Activated CD4-positive, CD25-positive, alpha-beta regulatory T cell treated with anti-CD3 and anti-CD28 coated beads, Interleukin-2, amount 50 U/mL, for 72 hours (primary cell): ENCODE results near the gene PTPRG.

Experiments
- DNase-seq: peaks from one replicate; pipeline ENCODE4 v3.0.0; 2021

Gene PTPRG

DNA sequence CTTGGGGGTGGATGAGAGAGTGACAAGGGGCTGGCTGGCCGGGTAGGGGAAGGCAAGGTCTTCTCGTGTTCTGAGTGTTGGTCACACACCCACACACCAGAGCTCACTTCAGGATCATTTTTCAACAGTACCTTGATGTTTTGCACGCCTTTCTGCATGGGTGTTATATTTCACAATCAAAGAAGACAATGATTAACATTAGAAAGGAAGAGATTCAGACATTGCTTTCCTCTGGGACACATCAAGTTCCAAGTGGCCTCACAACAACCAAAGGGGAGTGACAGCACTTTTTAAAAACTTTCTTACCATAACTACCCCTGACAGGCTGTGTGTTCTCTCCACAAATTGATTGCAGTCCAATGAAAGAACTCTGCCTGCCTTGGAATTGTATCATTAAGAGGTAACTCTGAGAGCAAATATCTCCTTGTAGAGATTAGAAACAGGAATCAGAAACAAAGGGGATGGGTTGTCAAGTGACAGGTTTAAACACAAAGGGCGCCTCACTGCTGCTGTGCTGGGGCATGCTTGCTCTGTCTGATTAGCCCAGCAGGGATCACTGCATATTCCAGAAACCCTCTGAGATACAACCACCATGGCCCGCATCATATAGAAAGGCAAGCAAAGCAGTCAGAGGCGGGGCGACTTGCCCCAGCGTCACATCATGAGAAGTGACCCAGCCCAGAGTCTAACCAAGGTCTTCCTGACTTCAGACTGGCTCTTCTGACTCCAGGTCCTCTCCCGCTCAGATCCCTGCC lies 581.1 kb downstream of the PTPRG start:
- DNase-seq = no peak

DNA sequence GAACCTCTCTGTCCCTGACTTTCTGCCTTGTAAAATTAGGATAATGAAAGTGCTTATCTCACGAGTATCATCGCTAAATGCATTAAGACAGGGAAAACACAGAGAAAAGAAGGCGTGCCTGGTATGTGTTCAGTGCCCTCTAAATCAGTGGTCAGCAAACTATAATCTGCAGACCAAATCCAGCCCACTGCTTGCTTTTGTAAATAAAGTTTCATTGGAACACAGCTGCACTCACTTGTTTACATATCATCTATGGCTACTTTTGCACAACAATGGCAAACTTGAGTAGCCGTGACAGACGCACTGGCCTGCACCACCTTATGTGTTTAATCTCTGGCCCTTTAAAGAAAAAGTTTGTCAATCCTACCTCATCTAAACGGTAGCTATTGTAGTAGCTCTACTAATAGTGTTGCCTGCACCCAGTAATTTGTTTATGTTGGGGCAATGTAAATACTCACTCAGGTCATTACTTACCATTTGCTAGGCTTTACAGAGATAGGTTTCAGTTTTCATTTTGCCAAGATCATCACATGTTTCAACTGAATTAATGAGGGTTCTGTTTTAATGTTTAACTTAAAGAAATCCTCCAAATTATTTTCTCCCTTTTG lies 582.6 kb downstream of the PTPRG start:
- DNase-seq = no peak

DNA sequence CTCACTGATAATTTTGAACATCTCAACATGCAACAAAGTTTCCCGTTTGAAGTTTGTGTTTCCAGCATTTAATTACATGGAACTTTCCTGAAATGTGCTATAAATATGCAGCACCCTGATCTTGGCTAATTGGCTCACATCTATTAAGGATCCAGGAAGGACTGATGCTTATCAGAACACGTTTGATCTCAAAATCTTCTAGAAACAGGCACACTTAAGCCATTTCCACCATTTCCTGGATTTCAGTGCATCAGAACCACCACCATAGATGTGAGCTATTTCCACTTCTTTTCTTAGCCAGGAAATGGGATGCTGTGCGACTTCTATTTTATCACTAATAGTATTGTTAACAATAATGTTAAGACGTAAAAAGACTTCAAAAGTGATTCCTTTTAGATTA lies 583.1 kb downstream of the PTPRG start:
- no peak for DNase-seq

DNA sequence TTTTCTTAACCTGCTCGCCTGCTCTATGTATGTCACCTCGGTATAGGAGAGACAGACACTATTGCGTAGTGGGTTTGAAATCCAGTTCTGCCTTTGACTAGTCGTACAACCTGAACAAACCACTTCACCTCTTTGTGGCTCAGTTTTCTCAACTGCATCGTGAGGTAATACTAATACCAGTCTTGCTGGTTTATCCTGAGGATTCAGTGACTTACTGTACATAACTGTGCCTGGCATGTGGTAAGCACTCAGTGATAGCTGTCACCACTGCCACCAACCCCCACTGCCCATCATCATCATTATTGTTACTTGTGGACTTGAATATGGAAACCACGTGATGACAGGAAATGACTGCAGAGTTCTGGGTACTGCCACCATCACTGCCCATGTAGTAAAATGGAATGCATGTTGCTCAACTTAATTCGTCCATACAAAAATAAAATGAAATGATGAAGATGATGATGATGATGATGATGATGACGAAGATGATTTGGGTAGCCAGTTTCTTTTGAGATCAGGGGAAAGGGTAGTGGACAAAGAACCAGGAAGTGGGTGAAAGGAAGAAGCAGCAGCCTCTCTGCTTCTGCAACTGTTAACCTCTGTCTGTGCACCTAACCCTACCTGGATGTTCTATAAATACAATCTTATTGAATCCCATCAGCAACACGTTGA lies 583.9 kb downstream of the PTPRG start:
- no peak for DNase-seq

DNA sequence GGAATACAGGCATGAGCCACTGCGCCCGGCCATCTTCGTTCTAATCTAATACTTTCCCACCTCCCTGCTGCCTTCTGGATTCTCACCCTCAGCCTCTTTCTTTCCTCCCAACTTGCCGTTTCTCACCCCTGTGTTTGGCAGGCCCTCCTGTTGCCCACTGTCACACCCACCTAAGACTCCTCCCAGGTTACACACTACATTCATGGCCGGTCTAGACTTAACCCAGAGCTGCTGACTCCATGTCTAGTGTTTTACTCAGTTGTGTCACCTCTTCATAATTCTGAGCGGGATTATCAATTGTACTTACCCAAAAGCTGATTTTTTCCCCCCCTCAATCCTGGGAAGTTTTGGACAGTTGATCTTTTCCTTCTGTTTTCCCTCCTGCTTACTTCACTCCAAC lies 588.2 kb downstream of the PTPRG start:
- no peak for DNase-seq

DNA sequence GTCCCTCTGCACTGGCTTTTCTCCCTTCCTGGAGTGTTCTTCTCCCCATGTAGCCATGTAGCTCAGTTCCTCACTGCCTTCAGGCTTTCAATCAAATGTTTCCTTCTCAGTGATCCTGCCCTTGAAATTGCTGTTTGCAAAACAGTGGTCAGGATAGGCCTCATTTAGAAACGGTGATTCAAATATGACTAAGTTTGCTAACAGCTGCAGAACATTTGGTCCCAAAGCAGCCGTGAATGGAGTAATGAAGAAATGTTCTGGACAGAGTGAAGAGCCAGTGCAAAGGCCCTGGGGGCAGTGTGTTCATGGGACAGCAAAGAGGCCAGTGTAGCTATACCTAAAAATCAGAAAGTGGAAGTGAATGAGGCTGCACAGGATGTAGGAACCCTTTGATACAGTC lies 588.6 kb downstream of the PTPRG start:
- DNase-seq = no peak

DNA sequence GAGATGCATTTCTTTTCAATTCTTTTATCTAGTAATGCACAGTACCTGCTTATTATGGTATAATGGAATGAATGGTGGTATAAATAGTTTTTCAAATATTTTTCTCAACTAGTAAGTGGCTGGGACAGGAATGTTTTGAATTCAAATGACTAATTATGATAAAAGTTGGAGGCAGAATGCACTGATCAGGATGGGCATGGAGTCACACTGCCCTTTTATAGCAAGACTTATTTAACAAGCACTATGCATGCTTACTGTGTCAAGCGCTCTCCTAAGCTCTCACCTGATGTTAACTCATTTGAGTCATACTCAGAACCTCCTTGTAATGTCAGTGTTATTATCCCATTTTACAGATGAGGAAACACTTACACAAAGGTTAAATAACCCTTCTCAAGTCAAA lies 590.2 kb downstream of the PTPRG start:
- no peak for DNase-seq

DNA sequence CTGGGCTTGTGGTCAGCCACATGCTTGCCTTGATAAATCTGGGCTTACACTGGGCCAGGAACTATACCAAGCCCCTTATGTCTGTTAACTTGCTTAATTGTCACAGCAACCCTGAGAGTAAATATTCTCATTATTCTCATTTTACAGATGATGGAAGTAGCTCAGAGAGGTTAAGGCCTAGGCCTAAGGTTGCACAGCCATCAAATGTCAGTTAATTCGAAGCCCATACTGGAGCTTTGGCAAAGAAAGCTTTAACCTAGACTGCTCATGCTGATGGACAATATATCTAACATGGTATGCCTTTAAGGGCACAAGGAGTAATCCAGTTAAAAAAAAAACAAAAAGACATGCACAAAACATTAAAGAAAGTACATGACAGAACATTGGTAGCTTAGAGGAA lies 591.9 kb downstream of the PTPRG start:
- no peak for DNase-seq

DNA sequence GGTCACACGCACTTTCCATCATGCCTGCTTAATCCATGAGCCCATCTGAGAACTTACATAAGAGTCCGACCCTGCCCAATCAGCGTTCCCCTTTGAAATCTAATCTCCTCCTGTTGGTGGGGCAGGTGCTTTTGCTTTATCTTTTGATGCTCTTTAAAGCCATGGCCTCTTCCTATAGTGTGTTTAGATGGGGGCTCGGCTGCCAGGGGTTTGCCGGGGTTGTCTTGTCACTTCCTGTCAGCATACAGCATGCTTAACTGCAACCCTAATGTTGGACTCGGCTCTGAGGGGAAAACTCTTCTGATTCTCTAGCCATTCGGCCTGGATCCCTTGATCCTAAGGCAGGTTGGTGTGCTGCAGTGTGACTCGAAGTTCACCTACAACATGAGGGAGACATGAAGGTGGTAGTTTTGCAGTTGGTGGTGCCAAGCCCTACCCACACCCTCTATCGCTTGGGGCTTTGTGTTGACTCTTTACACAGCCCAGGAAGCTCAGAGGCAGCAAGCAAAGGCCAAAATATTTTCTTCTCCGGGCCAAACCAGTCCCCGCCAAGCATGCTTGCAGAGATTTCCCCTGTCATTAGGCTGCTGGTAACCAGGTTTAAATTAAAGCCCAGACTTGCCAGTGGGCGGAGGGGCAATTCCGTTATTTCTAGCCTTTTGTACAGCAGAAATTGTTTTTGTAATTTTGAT lies 593.2 kb downstream of the PTPRG start:
- DNase-seq = no peak

DNA sequence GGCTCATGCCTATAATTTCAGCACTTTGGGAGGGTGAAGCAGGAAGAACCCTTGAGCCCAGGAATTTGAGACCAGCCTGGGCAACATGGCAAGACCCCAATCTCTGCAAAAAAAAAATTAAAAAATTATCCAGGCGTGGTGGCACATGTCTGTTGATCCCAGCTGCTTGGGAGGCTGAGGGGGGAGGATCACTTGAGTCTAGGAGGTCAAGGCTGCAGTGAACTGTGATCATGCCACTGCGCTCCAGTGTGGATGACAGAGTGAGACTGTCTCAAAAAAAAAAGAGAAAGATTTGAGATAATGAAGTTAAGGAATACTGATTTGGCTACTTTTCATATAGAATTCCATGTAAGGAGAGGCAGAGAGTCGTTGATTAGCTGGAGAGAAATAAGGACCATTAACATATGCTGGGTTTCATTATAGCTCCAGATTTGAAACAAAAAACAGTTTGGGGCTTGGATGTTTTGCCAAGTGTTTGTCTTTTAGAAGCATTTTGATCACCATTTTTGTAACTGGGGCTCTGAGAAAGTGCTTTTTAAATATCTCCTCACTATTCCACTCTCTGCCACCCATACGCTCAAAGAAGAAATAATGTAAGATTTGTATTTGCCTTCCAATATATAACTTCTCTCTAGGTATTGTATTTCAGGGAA lies 597.8 kb downstream of the PTPRG start:
- no peak for DNase-seq

DNA sequence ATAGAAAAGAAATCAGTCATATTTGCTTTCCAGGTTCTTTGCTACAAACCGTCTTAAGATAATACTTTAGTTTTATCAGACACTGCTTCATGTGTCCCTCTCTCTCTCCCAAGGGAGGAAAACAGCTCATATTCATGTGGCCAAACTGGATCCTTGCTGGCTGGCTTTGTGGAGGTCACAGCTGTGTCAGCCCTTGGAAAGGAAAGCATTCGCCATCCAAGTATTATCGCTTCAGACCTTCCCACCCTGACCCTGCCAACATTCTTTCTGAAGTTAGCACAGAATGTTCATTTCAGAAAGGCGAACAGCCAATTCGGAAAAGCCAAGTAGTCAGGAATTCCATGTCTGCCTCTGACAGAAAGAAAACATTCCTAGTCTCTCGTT lies 598.3 kb downstream of the PTPRG start:
- DNase-seq = no peak

DNA sequence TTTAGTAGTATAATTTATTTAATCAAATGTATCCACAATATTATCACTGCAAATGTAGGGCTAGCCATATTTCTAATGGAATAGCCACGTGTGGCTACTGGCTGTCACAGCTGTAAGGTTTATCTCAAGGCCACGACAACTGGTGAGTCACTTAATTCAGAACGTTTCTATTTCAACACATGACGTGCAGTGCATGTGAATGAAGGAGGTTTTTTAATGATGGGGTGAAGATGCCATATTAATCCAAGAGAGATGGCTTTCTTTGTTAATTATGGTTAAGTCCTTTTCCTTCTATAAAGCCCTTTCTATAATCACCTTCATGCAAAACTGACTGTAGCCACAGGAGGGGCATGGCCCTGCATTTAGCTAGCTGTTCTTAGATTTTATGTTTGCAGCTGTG lies 600.0 kb downstream of the PTPRG start:
- no peak for DNase-seq

DNA sequence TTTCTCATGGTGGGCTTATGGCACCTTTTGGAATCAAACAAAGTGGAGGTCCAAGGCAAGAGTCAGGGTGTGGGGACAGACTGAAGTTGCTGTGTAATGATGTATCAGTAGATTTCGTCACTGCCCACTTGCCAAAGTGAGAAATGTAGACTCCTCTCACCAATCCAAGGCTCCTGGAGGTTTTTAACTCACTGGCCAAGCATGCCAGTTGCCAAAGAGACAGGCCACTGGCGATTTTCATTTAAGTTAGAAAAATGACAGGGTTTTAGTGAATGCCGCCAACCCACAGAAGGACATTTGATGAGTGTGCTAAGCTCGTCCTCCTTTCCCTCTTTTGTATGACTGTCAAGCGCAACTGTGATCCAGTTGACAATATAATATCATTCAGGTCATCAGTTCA lies 602.8 kb downstream of the PTPRG start:
- DNase-seq = no peak

DNA sequence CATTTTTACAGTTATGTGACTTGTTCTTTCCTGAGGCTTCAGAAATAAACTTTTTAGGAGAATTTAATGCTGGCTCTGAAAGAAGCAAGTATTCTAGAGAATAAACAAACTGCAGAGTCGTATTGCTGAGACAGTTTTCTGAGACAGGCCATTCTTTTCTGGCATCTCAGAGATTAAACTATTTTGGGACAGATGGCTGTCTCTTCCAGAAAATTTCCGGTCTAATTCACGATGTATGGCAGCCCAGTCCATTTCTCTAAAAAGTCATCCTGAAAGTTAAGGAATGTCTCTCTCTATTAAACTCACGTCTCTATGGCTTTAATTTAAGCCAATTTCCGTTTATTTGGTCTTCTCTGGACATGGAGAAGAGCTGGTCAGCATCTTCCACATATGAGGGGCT lies 603.4 kb downstream of the PTPRG start:
- no peak for DNase-seq

DNA sequence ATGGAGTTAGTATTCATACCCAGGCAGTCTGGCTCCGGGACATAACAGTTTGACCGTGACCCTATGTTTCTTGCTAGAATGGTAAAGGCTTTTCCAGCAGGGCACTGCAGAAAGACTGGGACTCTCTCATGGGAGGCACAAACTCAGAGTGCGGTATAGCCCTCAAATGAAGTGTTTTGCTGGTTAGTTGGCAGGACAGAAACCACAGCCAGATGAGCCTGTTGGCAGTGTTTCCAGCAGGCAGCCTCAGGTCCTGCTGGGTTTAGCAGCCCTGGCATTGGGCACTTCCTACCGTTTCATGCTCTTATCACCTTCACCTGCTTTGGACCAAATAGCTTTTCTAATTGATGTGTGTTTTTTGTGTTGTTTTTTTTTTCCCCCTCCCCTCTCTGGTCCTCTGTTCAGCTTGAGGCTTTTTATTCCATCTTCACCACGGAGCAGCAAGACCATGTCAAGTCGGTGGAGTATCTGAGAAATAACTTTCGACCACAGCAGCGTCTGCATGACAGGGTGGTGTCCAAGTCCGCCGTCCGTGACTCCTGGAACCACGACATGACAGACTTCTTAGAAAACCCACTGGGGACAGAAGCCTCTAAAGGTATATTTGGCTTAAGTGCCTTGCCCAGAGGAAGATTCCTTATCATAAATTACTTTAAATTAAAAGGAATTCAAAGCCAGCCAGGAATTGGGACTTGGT lies 606.3 kb downstream of the PTPRG start:
- no peak for DNase-seq

DNA sequence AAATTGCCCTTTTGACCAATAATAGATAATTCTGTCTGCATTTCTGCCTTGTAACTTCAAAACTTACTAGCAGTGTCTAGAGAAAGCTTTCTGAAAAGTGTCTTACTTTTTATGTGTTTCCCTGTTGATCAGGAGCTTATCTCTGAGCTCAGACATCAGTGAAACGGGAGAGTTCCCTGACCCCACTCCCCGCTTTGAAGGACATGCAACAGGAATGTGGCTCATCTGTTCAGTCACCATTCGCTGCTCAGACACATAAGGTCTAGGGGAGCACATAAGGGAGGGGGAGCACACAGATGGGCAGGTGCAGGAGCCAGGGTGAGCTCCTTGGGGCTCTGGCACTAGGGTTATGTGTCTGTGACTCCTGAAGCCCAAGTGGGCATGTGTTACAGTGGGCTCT lies 607.0 kb downstream of the PTPRG start:
- no peak for DNase-seq

DNA sequence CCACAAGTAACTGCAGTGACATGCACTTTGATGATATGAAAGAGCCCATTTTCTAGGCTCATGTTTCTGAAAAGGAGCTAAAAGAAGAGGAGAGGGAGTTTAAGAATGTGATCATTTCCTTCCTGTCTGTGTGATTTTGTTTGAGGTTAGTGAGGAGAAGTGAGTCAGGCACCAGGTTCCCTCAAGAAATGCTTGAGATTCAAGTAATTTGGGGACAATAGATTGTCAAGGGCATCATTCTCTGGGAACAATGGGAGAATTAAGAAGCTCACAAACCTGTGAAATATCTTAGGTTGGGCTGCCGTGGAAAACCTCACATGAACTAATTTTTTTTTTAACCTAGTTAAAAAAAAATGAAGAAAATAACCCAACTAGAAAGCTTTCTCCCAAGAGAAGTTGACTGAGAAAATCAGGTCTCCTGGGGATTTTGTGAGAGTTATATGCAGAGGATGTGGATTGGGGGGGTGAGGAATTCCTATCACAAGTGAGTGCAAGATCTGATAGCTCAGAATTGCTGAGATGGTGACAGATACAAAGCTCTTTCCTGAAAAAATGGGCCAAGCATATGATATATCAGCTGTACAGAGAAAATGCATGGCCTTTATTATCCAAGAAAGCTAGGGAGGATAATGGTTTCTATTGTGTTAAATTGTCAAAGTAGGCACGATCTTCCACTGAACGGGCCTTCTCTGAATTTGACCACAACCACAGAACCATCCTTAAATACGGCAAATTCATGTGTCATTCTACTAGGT lies 608.7 kb downstream of the PTPRG start:
- DNase-seq = no peak

DNA sequence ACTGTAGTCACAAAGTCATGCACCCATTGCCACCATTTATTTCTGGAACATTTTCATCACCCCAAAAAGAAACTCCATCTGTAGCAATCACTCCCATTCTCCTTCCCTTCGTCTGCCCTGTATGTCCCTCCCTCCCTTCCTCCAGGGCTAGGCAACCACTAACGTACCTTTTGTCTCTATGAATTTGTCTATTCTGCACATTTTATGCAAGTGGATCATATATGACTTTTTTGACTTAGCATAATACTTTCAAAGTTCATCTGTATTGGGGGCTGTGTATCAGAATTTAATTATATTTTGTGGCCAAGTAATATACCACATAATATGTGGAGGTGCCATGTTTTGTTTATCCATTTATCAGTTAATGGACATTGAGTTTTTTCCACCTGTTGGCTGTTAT lies 610.4 kb downstream of the PTPRG start:
- DNase-seq = no peak

DNA sequence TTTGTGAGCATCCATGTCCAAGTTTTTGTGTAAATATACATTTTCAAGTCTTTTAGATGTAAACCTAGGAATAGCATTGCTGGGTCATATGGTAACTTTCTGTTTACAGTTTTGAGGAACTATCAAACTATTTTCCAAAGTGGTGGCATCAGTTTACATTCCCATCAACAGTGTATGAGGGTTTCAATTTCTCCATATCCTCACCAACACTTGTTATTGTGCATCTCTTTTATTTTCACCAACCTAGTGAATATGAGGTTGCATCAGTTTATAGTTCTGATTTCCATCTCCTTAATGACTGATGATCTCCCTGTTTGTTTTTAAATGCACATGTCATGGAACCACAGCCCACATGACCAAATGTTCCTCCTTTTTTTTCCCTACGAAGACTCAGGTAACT lies 610.8 kb downstream of the PTPRG start:
- no peak for DNase-seq

DNA sequence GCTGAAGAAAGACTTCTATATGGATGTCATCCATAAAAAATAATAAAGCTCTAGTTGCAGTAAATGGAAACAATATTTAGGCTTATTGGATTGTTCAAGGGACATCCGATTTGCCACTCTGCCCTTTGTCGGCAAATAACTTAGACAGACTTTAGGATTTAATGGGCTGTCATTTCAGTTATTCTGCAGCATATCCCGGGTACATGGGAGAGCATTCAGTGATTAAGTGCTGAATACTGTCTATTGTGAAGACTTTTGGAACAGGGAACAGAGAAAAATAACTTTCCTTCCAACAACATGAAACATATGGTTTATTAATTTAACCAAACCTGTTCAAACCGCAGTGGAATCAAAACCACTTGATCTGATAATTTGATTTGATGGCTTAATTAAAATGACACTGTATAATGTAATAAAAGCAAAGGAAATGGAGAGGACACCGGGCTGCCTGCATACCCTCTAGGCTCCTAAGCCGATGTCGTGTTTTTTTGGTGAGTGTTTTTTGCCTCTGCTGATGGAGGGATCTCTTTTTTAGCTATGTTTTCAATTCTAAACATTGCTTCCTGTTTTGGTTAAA lies 612.7 kb downstream of the PTPRG start:
- DNase-seq = no peak

DNA sequence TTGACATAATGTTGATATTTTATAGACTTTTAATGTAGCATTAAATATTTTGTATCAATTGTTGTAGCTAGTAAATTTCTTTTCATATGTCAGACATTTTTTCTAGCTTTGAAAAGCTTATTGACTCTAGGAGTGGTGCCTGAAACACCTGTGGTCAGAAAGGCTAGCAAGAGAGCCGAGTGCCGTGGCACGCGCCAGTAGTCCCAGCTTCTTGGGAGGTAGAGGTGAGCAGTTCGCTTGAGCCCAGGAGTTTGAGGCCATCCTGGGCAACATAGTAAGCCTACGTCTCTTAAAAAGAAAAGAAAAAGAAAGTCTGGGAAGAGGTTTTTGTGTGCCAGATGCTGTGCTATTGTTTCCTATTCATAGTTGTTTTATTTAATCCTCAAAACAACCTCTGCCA lies 613.8 kb downstream of the PTPRG start:
- no peak for DNase-seq

DNA sequence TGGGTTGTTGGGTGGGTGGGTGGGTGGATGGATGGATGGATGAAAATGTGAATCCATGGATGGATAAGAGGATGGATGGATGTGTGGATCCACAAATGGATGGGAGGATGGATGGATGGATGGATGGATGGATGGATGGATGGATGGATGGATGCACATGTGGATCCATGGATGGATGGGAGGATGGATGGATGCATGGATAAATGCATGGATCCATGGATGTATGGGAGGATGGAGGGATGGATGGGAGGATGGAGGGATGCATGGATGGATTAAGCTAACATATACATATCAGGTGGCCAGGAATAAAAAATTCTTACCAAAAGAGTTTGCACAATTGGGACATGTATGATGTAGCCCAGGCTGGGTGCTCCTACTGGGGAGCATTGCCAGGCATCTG lies 616.7 kb downstream of the PTPRG start:
- no peak for DNase-seq
